GM23338 (cell line): ENCODE data around the gene RPUSD1. TPM values are rescaled to one million over a fixed set of nuclear protein-coding genes. Genes with fewer than 3 reads are reported as not detected.
"Not testable (repeated sequence)": the region's sequence is repeated elsewhere in the genome, so short reads cannot be mapped to it uniquely, and the experiment has no call there.

Source experiments
- ATAC-seq: fragments of 200-7000 bp; cut with Tn5 transposase; 3 replicates; pipeline ENCODE4 v1.9.1; 2020
- DNase-seq: peaks from one replicate; pipeline ENCODE4 v3.0.0-alpha.2; 2015; ENCODE audit warnings: low spot score
- H2AFZ ChIP-seq: fragments of 200-600 bp; sonication (generic); 2 replicates; pipeline ENCODE4 v1.8.0; 2016; ENCODE audit warnings: antibody characterized with exemption, mild to moderate bottlenecking, moderate library complexity
- H3F3A ChIP-seq: fragments of 200-600 bp; sonication (generic); replicated peaks from 2 replicates; pipeline ENCODE4 v1.8.0; 2017; ENCODE audit warnings: antibody characterized with exemption, mixed run types, low read depth
- H3K27ac ChIP-seq: fragments of 200-600 bp; sonication (generic); 2 replicates; pipeline ENCODE4 v1.6.1; 2016; ENCODE audit warnings: low read depth
- H3K27me3 ChIP-seq: fragments of 200-600 bp; sonication (generic); 2 replicates; pipeline ENCODE4 v1.8.0; 2016; ENCODE audit warnings: mild to moderate bottlenecking, mixed run types, moderate library complexity; ENCODE audit not compliant: insufficient read depth
- H3K36me3 ChIP-seq: fragments of 200-600 bp; sonication (generic); 2 replicates; pipeline ENCODE4 v1.8.0; 2016; ENCODE audit warnings: mild to moderate bottlenecking; ENCODE audit not compliant: insufficient read depth
- H3K4me1 ChIP-seq: fragments of 200-600 bp; sonication (generic); 2 replicates; pipeline ENCODE4 v1.8.0; 2016; ENCODE audit warnings: mild to moderate bottlenecking, moderate library complexity; ENCODE audit not compliant: insufficient read depth
- H3K4me2 ChIP-seq: fragments of 200-600 bp; sonication (generic); 2 replicates; pipeline ENCODE4 v1.7.1; 2017; ENCODE audit warnings: mixed run types
- H3K4me3 ChIP-seq: fragments of 200-600 bp; sonication (generic); 2 replicates; pipeline ENCODE4 v1.6.1; 2016; ENCODE audit warnings: mixed run types
- H3K79me2 ChIP-seq: fragments of 200-600 bp; sonication (generic); replicated peaks from 2 replicates; pipeline ENCODE4 v1.8.0; 2017; ENCODE audit warnings: mild to moderate bottlenecking; ENCODE audit not compliant: insufficient read depth
- H3K9me2 ChIP-seq: fragments of 200-600 bp; sonication (generic); 2 replicates; pipeline ENCODE4 v1.8.0; 2017; ENCODE audit not compliant: insufficient read depth
- H4K20me1 ChIP-seq: fragments of 200-600 bp; sonication (generic); replicated peaks from 2 replicates; pipeline ENCODE4 v1.8.0; 2017; ENCODE audit warnings: mild to moderate bottlenecking; ENCODE audit not compliant: insufficient read depth
- H3K27ac Mint-ChIP-seq: 2 replicates; pipeline ENCODE4 v1.8.0; 2020; ENCODE audit warnings: inconsistent platforms, mild to moderate bottlenecking, moderate library complexity, mixed read lengths
- H3K27me3 Mint-ChIP-seq: 3 replicates; pipeline ENCODE4 v1.8.0; 2022; ENCODE audit warnings: low read depth, mild to moderate bottlenecking, moderate library complexity, mixed read lengths, inconsistent platforms; ENCODE audit not compliant: insufficient read depth, poor library complexity
- H3K36me3 Mint-ChIP-seq: 3 replicates; pipeline ENCODE4 v1.8.0; 2021; ENCODE audit warnings: low read depth, mild to moderate bottlenecking, inconsistent platforms, moderate library complexity, mixed read lengths
- H3K4me1 Mint-ChIP-seq: 3 replicates; pipeline ENCODE4 v1.8.0; 2020; ENCODE audit warnings: mild to moderate bottlenecking, inconsistent platforms, mixed read lengths
- H3K4me3 Mint-ChIP-seq: 3 replicates; pipeline ENCODE4 v1.8.0; 2021; ENCODE audit warnings: moderate library complexity, mild to moderate bottlenecking, inconsistent platforms, mixed read lengths
- H3K9me3 Mint-ChIP-seq: 3 replicates; pipeline ENCODE4 v1.8.0; 2020; ENCODE audit warnings: moderate library complexity, mild to moderate bottlenecking, inconsistent platforms, mixed read lengths
- CREB1 ChIP-seq: fragments of 250-450 bp; sonication (Bioruptor Pico); IDR thresholded peaks from 2 replicates; pipeline ENCODE4 v1.5.0; 2020; ENCODE audit warnings: low read depth, mild to moderate bottlenecking, moderate library complexity
- EZH2phosphoT487 ChIP-seq: fragments of 200-600 bp; sonication (generic); IDR thresholded peaks from one replicate; pipeline ENCODE4 v1.8.1; 2018; ENCODE audit warnings: antibody characterized with exemption; ENCODE audit not compliant: unreplicated experiment
- NANOG ChIP-seq: IDR thresholded peaks from 2 replicates; pipeline ENCODE4 v1.6.1; 2016; ENCODE audit warnings: antibody characterized with exemption, borderline replicate concordance
- POLR2AphosphoS5 ChIP-seq: IDR thresholded peaks from 2 replicates; pipeline ENCODE4 v1.6.1; 2016; ENCODE audit warnings: antibody characterized with exemption, low read depth
- ZNF114 ChIP-seq: fragments of 250-450 bp; sonication (Bioruptor Pico); IDR thresholded peaks from 2 replicates; pipeline ENCODE4 v1.5.0; 2020; ENCODE audit warnings: mild to moderate bottlenecking, moderate library complexity
- ZNF331 ChIP-seq: fragments of 250-450 bp; sonication (Bioruptor Pico); IDR thresholded peaks from 2 replicates; pipeline ENCODE4 v1.5.0; 2020; ENCODE audit warnings: low read depth, mild to moderate bottlenecking, moderate library complexity
- polyA plus RNA-seq: library from polyadenylated mRNA; unstranded; fragments of >200 nt; fragmentation: Nextera tagmentation; extraction: Ambion mirVana; gene quantifications from 2 replicates; pipeline ENCODE4 v1.2.1, GENCODE V29; 2016
- total RNA-seq: library from RNA; depleted of rRNA; stranded (reverse); fragments of >200 nt; shearing (Covaris generic); gene quantifications from 2 replicates; pipeline ENCODE4 v1.2.3, GENCODE V29; 2014
- TF ChIP-seq, protein P1 (sequence below): IDR thresholded peaks from 2 replicates; pipeline ENCODE4 v1.6.1; 2016; ENCODE audit warnings: antibody characterized with exemption
- TF ChIP-seq, protein P2 (sequence below): IDR thresholded peaks from one replicate; pipeline ENCODE4 v1.6.1; 2018; ENCODE audit warnings: antibody characterized with exemption; ENCODE audit not compliant: unreplicated experiment

Gene RPUSD1
- total and polyA plus RNA-seq, 2 experiments from 2014 or later, result 19.1 to 79.5 TPM

DNA sequence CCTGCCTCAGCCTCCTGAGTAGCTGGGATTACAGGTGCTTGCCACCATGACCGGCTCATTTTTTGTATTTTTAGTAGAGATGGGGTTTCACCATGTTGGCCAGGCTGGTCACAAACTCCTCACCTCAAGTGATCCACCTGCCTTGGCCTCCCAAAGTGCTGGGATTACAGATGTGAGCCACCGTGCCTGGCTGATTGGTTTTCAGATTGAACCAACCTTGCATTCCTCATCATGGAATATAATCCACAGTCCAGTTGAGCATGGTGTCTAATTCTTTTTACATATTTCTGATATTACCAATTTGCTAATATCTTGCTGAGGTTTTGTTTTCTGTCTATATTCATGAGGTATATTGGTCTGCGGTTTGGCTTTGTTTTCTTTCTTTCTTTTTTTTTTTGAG is 48.6 kb upstream of the RPUSD1 start:
- H3K27ac ChIP-seq, H3K79me2 ChIP-seq, H4K20me1 ChIP-seq, H3K27me3 ChIP-seq, H3K4me3 ChIP-seq, H2AFZ ChIP-seq, H3K4me2 ChIP-seq, H3K9me2 ChIP-seq, H3F3A ChIP-seq, H3K36me3 Mint-ChIP-seq, ATAC-seq, H3K27ac Mint-ChIP-seq, H3K27me3 Mint-ChIP-seq, H3K4me3 Mint-ChIP-seq, H3K4me1 Mint-ChIP-seq, H3K36me3 ChIP-seq, H3K4me1 ChIP-seq, DNase-seq: not testable (repeated sequence)
- H3K9me3 Mint-ChIP-seq, result peaks cover 22% of the 10 kb centered on the region

DNA sequence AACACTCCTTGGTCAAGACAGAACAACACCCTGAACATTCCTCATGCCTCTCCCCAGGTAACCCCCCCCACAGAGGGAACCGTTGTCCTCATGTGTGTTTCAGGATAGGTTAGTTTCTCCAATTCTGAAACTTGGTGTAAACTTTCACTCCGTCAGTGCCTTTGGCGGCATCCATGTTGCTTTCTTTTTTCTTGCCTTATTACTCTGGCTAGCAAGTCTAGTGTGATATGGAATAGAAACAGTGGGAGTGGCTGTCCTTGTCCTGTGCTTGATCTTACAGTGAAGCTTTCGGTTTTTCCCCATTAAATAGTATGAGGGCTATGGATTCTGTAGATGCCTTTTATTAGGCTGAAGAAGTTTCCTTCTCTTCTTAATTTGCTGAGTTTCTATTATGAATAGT is 48.0 kb upstream of the RPUSD1 start:
- Histone ChIP-seq H3K4me3 (no peak overlapping the region), H3K4me2 (no peak overlapping the region), H2AFZ (no peak overlapping the region), H3K27me3 (no peaks in the 10 kb centered on the region), H3K9me2 (no peaks in the 10 kb centered on the region), H3K36me3 (0 out of 2 replicates have a peak, but pooled peaks cover 3% of the 10 kb centered on the region), H3K27ac (no peak overlapping the region), H3K79me2 (no peaks in the 10 kb centered on the region), H3K4me1 (no peaks in the 10 kb centered on the region), H3F3A (no peaks in the 10 kb centered on the region), H4K20me1 (no peaks in the 10 kb centered on the region)
- Mint-ChIP-seq H3K27ac (no peak overlapping the region), H3K36me3 (peaks cover 4% of the 10 kb centered on the region; the same call in 1 of the 3 replicates), H3K27me3 (peaks cover 5% of the 10 kb centered on the region), H3K4me3 (no peak overlapping the region), H3K9me3 (peaks cover 22% of the 10 kb centered on the region), H3K4me1 (no peaks in the 10 kb centered on the region)
- TF ChIP-seq, protein P1, sequence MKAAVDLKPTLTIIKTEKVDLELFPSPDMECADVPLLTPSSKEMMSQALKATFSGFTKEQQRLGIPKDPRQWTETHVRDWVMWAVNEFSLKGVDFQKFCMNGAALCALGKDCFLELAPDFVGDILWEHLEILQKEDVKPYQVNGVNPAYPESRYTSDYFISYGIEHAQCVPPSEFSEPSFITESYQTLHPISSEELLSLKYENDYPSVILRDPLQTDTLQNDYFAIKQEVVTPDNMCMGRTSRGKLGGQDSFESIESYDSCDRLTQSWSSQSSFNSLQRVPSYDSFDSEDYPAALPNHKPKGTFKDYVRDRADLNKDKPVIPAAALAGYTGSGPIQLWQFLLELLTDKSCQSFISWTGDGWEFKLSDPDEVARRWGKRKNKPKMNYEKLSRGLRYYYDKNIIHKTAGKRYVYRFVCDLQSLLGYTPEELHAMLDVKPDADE, result no peak
- no peak for TF ChIP-seq POLR2AphosphoS5
- TF ChIP-seq, protein P2, sequence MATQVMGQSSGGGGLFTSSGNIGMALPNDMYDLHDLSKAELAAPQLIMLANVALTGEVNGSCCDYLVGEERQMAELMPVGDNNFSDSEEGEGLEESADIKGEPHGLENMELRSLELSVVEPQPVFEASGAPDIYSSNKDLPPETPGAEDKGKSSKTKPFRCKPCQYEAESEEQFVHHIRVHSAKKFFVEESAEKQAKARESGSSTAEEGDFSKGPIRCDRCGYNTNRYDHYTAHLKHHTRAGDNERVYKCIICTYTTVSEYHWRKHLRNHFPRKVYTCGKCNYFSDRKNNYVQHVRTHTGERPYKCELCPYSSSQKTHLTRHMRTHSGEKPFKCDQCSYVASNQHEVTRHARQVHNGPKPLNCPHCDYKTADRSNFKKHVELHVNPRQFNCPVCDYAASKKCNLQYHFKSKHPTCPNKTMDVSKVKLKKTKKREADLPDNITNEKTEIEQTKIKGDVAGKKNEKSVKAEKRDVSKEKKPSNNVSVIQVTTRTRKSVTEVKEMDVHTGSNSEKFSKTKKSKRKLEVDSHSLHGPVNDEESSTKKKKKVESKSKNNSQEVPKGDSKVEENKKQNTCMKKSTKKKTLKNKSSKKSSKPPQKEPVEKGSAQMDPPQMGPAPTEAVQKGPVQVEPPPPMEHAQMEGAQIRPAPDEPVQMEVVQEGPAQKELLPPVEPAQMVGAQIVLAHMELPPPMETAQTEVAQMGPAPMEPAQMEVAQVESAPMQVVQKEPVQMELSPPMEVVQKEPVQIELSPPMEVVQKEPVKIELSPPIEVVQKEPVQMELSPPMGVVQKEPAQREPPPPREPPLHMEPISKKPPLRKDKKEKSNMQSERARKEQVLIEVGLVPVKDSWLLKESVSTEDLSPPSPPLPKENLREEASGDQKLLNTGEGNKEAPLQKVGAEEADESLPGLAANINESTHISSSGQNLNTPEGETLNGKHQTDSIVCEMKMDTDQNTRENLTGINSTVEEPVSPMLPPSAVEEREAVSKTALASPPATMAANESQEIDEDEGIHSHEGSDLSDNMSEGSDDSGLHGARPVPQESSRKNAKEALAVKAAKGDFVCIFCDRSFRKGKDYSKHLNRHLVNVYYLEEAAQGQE, result no peak
- no peak for TF ChIP-seq EZH2phosphoT487
- no peak for TF ChIP-seq ZNF331 (CRISPR knock-in tag)
- TF ChIP-seq ZNF114, result no peak
- TF ChIP-seq NANOG, result no peak
- TF ChIP-seq CREB1 (CRISPR knock-in tag), result no peak
- ATAC-seq, result no peak
- DNase-seq, result no peak
